Measurements from ENCODE around the gene LHPP.
A peak's percentile ranks its signal among the peaks of the same experiment; 100 is the strongest.
"Not testable (repeated sequence)": the region's sequence is repeated elsewhere in the genome, so short reads cannot be mapped to it uniquely, and the experiment has no call there.

Gene LHPP

GRCh38 chr10:124543971-124544370 lies 82.3 kb downstream of the LHPP start:
- Mint-ChIP-seq H3K27ac (no peak overlapping the region), H3K4me1 (peaks cover 16% of the 10 kb centered on the region), H3K9me3 (no peaks in the 10 kb centered on the region), H3K36me3 (no peaks in the 10 kb centered on the region), H3K4me3 (no peak overlapping the region), H3K27me3 (peaks cover 27% of the 10 kb centered on the region)
- CTCF ChIA-PET: no interaction called here
- DNase-seq: no peak

- no peak overlapping the region for H3K4me3 Mint-ChIP-seq
- CTCF ChIA-PET: no interaction called here
Observed at GRCh38 chr10:124544711-124545110, 83.1 kb downstream of the LHPP start.

GRCh38 chr10:124545351-124546054 lies 83.9 kb downstream of the LHPP start:
- no peak for DNase-seq
- peaks cover 16% of the 10 kb centered on the region for H3K4me1 Mint-ChIP-seq
- no peaks in the 10 kb centered on the region for H3K36me3 Mint-ChIP-seq
- peaks cover 27% of the 10 kb centered on the region for H3K27me3 Mint-ChIP-seq
- H3K27ac Mint-ChIP-seq: no peak overlapping the region
- CTCF ChIA-PET: interaction anchor here (1.4 kb wide), 1 partner anchor 196 kb away, joined by 3 read pairs; no protein-coding TSS in a partner anchor
- H3K9me3 Mint-ChIP-seq: no peaks in the 10 kb centered on the region
- no peak overlapping the region for H3K4me3 Mint-ChIP-seq

More at GRCh38 chr10:124544711-124545110, 83.1 kb downstream of the LHPP start:
- no peak overlapping the region for H3K27ac Mint-ChIP-seq
- peaks cover 16% of the 10 kb centered on the region for H3K4me1 Mint-ChIP-seq
- H3K36me3 Mint-ChIP-seq: no peaks in the 10 kb centered on the region
- DNase-seq: peak; percentile 29
- H3K9me3 Mint-ChIP-seq: no peaks in the 10 kb centered on the region
- peaks cover 27% of the 10 kb centered on the region for H3K27me3 Mint-ChIP-seq

- peaks cover 27% of the 10 kb centered on the region for H3K27me3 Mint-ChIP-seq
Observed at GRCh38 chr10:124546055-124546369, 84.4 kb downstream of the LHPP start.

GRCh38 chr10:124546957-124547646 lies 85.5 kb downstream of the LHPP start:
- CTCF ChIA-PET: no interaction called here
- DNase-seq: no peak
- H3K27ac Mint-ChIP-seq: no peak overlapping the region
- no peaks in the 10 kb centered on the region for H3K36me3 Mint-ChIP-seq
- H3K27me3 Mint-ChIP-seq: peaks cover 27% of the 10 kb centered on the region
- H3K4me3 Mint-ChIP-seq: no peak overlapping the region
- H3K4me1 Mint-ChIP-seq: peaks cover 16% of the 10 kb centered on the region
- no peaks in the 10 kb centered on the region for H3K9me3 Mint-ChIP-seq

More at GRCh38 chr10:124546055-124546369, 84.4 kb downstream of the LHPP start:
- no peak overlapping the region for H3K4me3 Mint-ChIP-seq
- CTCF ChIA-PET: interaction anchor here (1.4 kb wide), 1 partner anchor 195 kb away, joined by 3 read pairs; no protein-coding TSS in a partner anchor
- H3K4me1 Mint-ChIP-seq: peaks cover 16% of the 10 kb centered on the region
- H3K36me3 Mint-ChIP-seq: no peaks in the 10 kb centered on the region
- no peak overlapping the region for H3K27ac Mint-ChIP-seq
- DNase-seq: no peak
- H3K9me3 Mint-ChIP-seq: no peaks in the 10 kb centered on the region

GRCh38 chr10:124547647-124548168 lies 86.1 kb downstream of the LHPP start:
- DNase-seq: no peak
- Mint-ChIP-seq H3K4me1 (peaks cover 16% of the 10 kb centered on the region), H3K27ac (no peak overlapping the region), H3K36me3 (no peaks in the 10 kb centered on the region), H3K27me3 (peaks cover 25% of the 10 kb centered on the region), H3K4me3 (no peak overlapping the region), H3K9me3 (no peaks in the 10 kb centered on the region)
- CTCF ChIA-PET: no interaction called here

- not testable (repeated sequence) for H3K36me3 Mint-ChIP-seq, H3K4me3 Mint-ChIP-seq, DNase-seq, H3K27ac Mint-ChIP-seq, H3K9me3 Mint-ChIP-seq
- Mint-ChIP-seq H3K4me1 (peaks cover 16% of the 10 kb centered on the region), H3K27me3 (peaks cover 20% of the 10 kb centered on the region)
- CTCF ChIA-PET: interaction anchor here (1.2 kb wide), 1 partner anchor 192 kb away, joined by 5 read pairs; no protein-coding TSS in a partner anchor
Observed at GRCh38 chr10:124549171-124549570, 87.5 kb downstream of the LHPP start.

GRCh38 chr10:124550293-124551034 lies 88.8 kb downstream of the LHPP start:
- Mint-ChIP-seq H3K27me3 (peaks cover 7% of the 10 kb centered on the region), H3K36me3 (no peaks in the 10 kb centered on the region), H3K4me1 (peaks cover 6% of the 10 kb centered on the region), H3K27ac (no peak overlapping the region), H3K9me3 (no peaks in the 10 kb centered on the region), H3K4me3 (no peak overlapping the region)
- CTCF ChIA-PET: no interaction called here
- no peak for DNase-seq

- H3K4me1 Mint-ChIP-seq: peaks cover 3% of the 10 kb centered on the region
- no peak overlapping the region for H3K4me3 Mint-ChIP-seq
- no peaks in the 10 kb centered on the region for H3K9me3 Mint-ChIP-seq
- H3K27me3 Mint-ChIP-seq: peaks cover 6% of the 10 kb centered on the region
- DNase-seq: no peak
- H3K27ac Mint-ChIP-seq: no peak overlapping the region
- CTCF ChIA-PET: no interaction called here
- H3K36me3 Mint-ChIP-seq: no peaks in the 10 kb centered on the region
Observed at GRCh38 chr10:124551097-124551496, 89.5 kb downstream of the LHPP start.

- CTCF ChIA-PET: no interaction called here
- no peak overlapping the region for H3K4me3 Mint-ChIP-seq
- H3K27ac Mint-ChIP-seq: no peak overlapping the region
- H3K9me3 Mint-ChIP-seq: no peaks in the 10 kb centered on the region
- peaks cover 3% of the 10 kb centered on the region for H3K4me1 Mint-ChIP-seq
- peaks cover 6% of the 10 kb centered on the region for H3K27me3 Mint-ChIP-seq
- no peak for DNase-seq
- H3K36me3 Mint-ChIP-seq: no peaks in the 10 kb centered on the region
Observed at GRCh38 chr10:124551755-124552154, 90.1 kb downstream of the LHPP start.

GRCh38 chr10:124552691-124553276 lies 91.2 kb downstream of the LHPP start:
- Mint-ChIP-seq H3K4me3 (no peak overlapping the region), H3K4me1 (no peaks in the 10 kb centered on the region), H3K36me3 (no peaks in the 10 kb centered on the region), H3K9me3 (no peaks in the 10 kb centered on the region), H3K27ac (no peak overlapping the region), H3K27me3 (peaks cover 6% of the 10 kb centered on the region)
- DNase-seq: no peak
- CTCF ChIA-PET: no interaction called here

GRCh38 chr10:124554085-124554858 lies 92.6 kb downstream of the LHPP start:
- H3K4me3 Mint-ChIP-seq: no peak overlapping the region
- H3K9me3 Mint-ChIP-seq: no peaks in the 10 kb centered on the region
- no peaks in the 10 kb centered on the region for H3K4me1 Mint-ChIP-seq
- no peak for DNase-seq
- H3K27ac Mint-ChIP-seq: no peak overlapping the region
- no peaks in the 10 kb centered on the region for H3K27me3 Mint-ChIP-seq
- no peaks in the 10 kb centered on the region for H3K36me3 Mint-ChIP-seq
- CTCF ChIA-PET: no interaction called here

GRCh38 chr10:124557167-124557566 lies 95.5 kb downstream of the LHPP start:
- H3K27me3 Mint-ChIP-seq: peaks cover 12% of the 10 kb centered on the region
- no peaks in the 10 kb centered on the region for H3K9me3 Mint-ChIP-seq
- no peak overlapping the region for H3K4me3 Mint-ChIP-seq
- DNase-seq: no peak
- H3K27ac Mint-ChIP-seq: no peak overlapping the region
- H3K4me1 Mint-ChIP-seq: no peaks in the 10 kb centered on the region
- no peaks in the 10 kb centered on the region for H3K36me3 Mint-ChIP-seq
- CTCF ChIA-PET: no interaction called here
